Spinal cord (tissue), 10 donors: Measurements from ENCODE around the gene SMARCB1. TPM values are rescaled to one million over a fixed set of nuclear protein-coding genes. Genes with fewer than 3 reads are reported as not detected.

Source experiments
- DNase-seq, 6 donors: peaks; one replicate each; pipeline versions ENCODE4 v3.0.0 to v3.0.0-alpha.2; 2013 to 2015; ENCODE audit warnings: low spot score in 6 of 6, low read depth in 4 of 6
- H3K27ac ChIP-seq: one replicate; pipeline ENCODE4 v1.5.1; 2013; ENCODE audit warnings: low read depth, low read length, control low read depth
- H3K27me3 ChIP-seq: one replicate; pipeline ENCODE4 v1.6.1; 2013; ENCODE audit warnings: low read length; ENCODE audit not compliant: control insufficient read depth, insufficient read depth
- H3K36me3 ChIP-seq: one replicate; pipeline ENCODE4 v1.6.1; 2013; ENCODE audit warnings: low read length; ENCODE audit not compliant: control insufficient read depth, insufficient read depth
- H3K4me1 ChIP-seq: one replicate; pipeline ENCODE4 v1.6.1; 2013; ENCODE audit warnings: low read length; ENCODE audit not compliant: control insufficient read depth, insufficient read depth
- H3K4me3 ChIP-seq: one replicate; pipeline ENCODE4 v1.5.1; 2013; ENCODE audit warnings: low read depth, low read length, control low read depth
- H3K9me3 ChIP-seq: one replicate; pipeline ENCODE4 v1.6.1; 2013; ENCODE audit warnings: low read length; ENCODE audit not compliant: control insufficient read depth, insufficient read depth
- WGBS: methylation state at CpG from one replicate; pipeline ENCODE4 v1.1.5; 2013; ENCODE audit warnings: missing lambda C conversion rate; ENCODE audit not compliant: insufficient coverage; 5-methylcytosine and 5-hydroxymethylcytosine counted together
- polyA plus RNA-seq, 2 donors: library from polyadenylated mRNA; unstranded; fragments of 120-200 nt; gene quantifications; one replicate each; pipeline ENCODE4 v1.2.1, GENCODE V29; 2013; ENCODE audit not compliant: insufficient read length in 2 of 2
- total RNA-seq, 2 donors: library from RNA; depleted of rRNA in 1 of 2; stranded (reverse); fragments of 120-200 nt in 1 of 2; fragments of >200 nt in 1 of 2; gene quantifications; one replicate each; pipeline versions ENCODE4 v1.2.3 to v1.2.4, GENCODE V29; 2013 to 2014
- donor health status: healthy.

The SMARCB1 gene
- total and polyA plus RNA-seq, 4 donors: 29.5 to 186 (median 132) TPM

GRCh38 chr22:23759566-23759965 is 27.2 kb upstream of the SMARCB1 start:
- 85% methylated on average over 4 of the region's 4 CpGs for WGBS
- Histone ChIP-seq H3K27me3 (no peaks in the 10 kb centered on the region), H3K4me3 (no peak overlapping the region), H3K27ac (no peak overlapping the region), H3K4me1 (peaks cover 20% of the 10 kb centered on the region), H3K36me3 (peaks cover 11% of the 10 kb centered on the region), H3K9me3 (no peaks in the 10 kb centered on the region)
- DNase-seq: no peak

- peaks cover 15% of the 10 kb centered on the region for H3K36me3 ChIP-seq
- H3K9me3 ChIP-seq: no peaks in the 10 kb centered on the region
- no peak overlapping the region for H3K4me3 ChIP-seq
- H3K27ac ChIP-seq: no peak overlapping the region
- WGBS: 92% methylated on average over 5 of the region's 6 CpGs
- DNase-seq: no peak
- peaks cover 24% of the 10 kb centered on the region for H3K4me1 ChIP-seq
- H3K27me3 ChIP-seq: no peaks in the 10 kb centered on the region
These were observed 26.7 kb upstream of the SMARCB1 start for GRCh38 chr22:23760056-23760455.

GRCh38 chr22:23762842-23763578 is 23.8 kb upstream of the SMARCB1 start, which contains the start of gene C22orf15:
TSS of gene C22orf15 (plus strand) at chr22:23762990. CDS start at chr22:23763307, 317 bp downstream.
- 34% methylated on average over 16 of the region's 23 CpGs for WGBS
- H3K27ac ChIP-seq: no peak within 1 kb of the TSS
- H3K9me3 ChIP-seq: no peaks in the 10 kb centered on the region
- peak in 1 of 6 donors; percentile 17 for DNase-seq
- peaks cover 28% of the 10 kb centered on the region for H3K36me3 ChIP-seq
- no peak within 1 kb of the TSS for H3K4me3 ChIP-seq
- peaks cover 44% of the 10 kb centered on the region for H3K4me1 ChIP-seq
- no peaks in the 10 kb centered on the region for H3K27me3 ChIP-seq

GRCh38 chr22:23763579-23763945 is 23.2 kb upstream of the SMARCB1 start:
- peak in 1 of 6 donors; percentile 6 for DNase-seq
- Histone ChIP-seq H3K4me3 (no peak overlapping the region), H3K9me3 (no peaks in the 10 kb centered on the region), H3K27me3 (no peaks in the 10 kb centered on the region), H3K27ac (no peak overlapping the region), H3K4me1 (peaks cover 49% of the 10 kb centered on the region), H3K36me3 (peaks cover 28% of the 10 kb centered on the region)
- 15% methylated on average over 13 of the region's 17 CpGs for WGBS

- peaks cover 28% of the 10 kb centered on the region for H3K36me3 ChIP-seq
- H3K27me3 ChIP-seq: no peaks in the 10 kb centered on the region
- H3K4me3 ChIP-seq: no peak overlapping the region
- 76% methylated on average over 3 of the region's 7 CpGs for whole genome bisulfite sequencing
- no peaks in the 10 kb centered on the region for H3K9me3 ChIP-seq
- peaks cover 53% of the 10 kb centered on the region for H3K4me1 ChIP-seq
- no peak for DNase-seq
- no peak overlapping the region for H3K27ac ChIP-seq
These were observed 22.8 kb upstream of the SMARCB1 start for GRCh38 chr22:23763954-23764353.

GRCh38 chr22:23764899-23765881 is 21.6 kb upstream of the SMARCB1 start:
- peaks cover 28% of the 10 kb centered on the region for H3K36me3 ChIP-seq
- no peaks in the 10 kb centered on the region for H3K9me3 ChIP-seq
- no peak overlapping the region for H3K4me3 ChIP-seq
- no peaks in the 10 kb centered on the region for H3K27me3 ChIP-seq
- WGBS: 92% methylated on average over 8 of the region's 9 CpGs
- H3K4me1 ChIP-seq: peaks cover 61% of the 10 kb centered on the region
- no peak for DNase-seq
- H3K27ac ChIP-seq: no peak overlapping the region

GRCh38 chr22:23767303-23767672 is 19.5 kb upstream of the SMARCB1 start:
- Histone ChIP-seq H3K9me3 (no peaks in the 10 kb centered on the region), H3K4me1 (peaks cover 66% of the 10 kb centered on the region), H3K4me3 (peak overlapping the region; percentile 74), H3K36me3 (peaks cover 28% of the 10 kb centered on the region), H3K27me3 (no peaks in the 10 kb centered on the region), H3K27ac (peak overlapping the region; percentile 80)
- no peak for DNase-seq
- 12% methylated on average over 10 of the region's 27 CpGs for WGBS

- Histone ChIP-seq H3K4me1 (peaks cover 67% of the 10 kb centered on the region), H3K36me3 (peaks cover 28% of the 10 kb centered on the region), H3K9me3 (no peaks in the 10 kb centered on the region), H3K4me3 (peak within 1 kb of the TSS; percentile 74), H3K27me3 (no peaks in the 10 kb centered on the region), H3K27ac (peak within 1 kb of the TSS; percentile 80)
- DNase-seq: peak in 2 of 6 donors; percentile 94
- under 1% methylated on average over 59 of the region's 63 CpGs for WGBS
These were observed 18.9 kb upstream of the SMARCB1 start, which contains the start of gene CHCHD10 for GRCh38 chr22:23767673-23768548. TSS of gene CHCHD10 (minus strand) at chr22:23767972. CDS start at chr22:23767874, 98 bp downstream.
